ENCODE data around the gene ZNF132.

Gene ZNF132

DNA sequence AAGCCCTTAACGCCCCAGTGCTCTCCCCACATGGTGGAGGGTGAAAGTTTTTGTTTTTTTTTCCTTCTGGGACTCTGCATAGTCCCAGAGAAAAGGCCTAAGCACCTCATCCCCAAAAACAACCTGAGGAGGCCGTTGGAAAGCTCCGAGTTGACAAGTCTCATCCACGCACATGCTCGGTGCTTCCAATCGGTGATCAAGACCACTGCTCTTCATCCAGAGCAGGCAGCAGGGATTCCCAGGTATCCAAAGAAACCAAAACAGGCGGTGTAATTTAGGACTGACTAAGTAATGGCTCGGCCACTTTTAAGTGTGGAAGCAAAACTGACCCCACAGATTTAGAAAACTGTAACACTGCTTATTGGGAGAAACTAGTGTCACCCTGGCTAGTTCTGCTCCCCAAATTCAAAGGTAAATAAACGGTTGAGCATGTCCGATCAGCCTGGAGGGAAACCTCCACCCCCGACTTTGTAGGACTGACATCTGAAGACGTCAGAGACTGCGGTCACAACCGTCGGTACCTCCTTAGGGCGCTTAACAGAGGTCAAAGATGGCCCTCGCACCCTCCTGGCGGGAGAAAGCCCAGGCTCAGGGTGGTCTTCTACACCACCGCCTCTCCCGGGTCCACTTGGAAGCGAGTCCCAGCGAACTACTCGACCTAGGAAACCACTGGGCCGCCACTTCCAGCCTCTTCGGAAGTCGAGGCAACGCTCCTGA lies 35.2 kb upstream of the ZNF132 start:
- H3K9me3 ChIP-seq (ENCODE audit: control insufficient read depth, low read length) = no peaks in the 10 kb centered on the region
- H3K4ac ChIP-seq (ENCODE audit: low read depth in 1 of 2, low read length in 2 of 2) = peak overlapping the region in 1 of 2 experiments; percentile 24
- WGBS = 35% methylated on average over 26 of the region's 27 CpGs
- peaks cover 28% of the 10 kb centered on the region for H3K79me1 ChIP-seq (replicated peaks; ENCODE audit: low read length, poor library complexity, severe bottlenecking)
- no peak overlapping the region for H4K91ac ChIP-seq (ENCODE audit: low read length)
- DNase-seq = no peak
- H2BK5ac ChIP-seq (ENCODE audit: low read depth, low read length, poor library complexity, severe bottlenecking) = peak overlapping the region; percentile 36
- peak overlapping the region; percentile 70 to 82 for H2BK12ac ChIP-seq (ENCODE audit: low read length in 2 of 2)
- peak overlapping the region; percentile 60 to 91 for H3K4me3 ChIP-seq (ENCODE audit: insufficient read depth in 1 of 2, low read depth in 1 of 2, low read length in 2 of 2)
- H2BK15ac ChIP-seq (ENCODE audit: low read depth, poor library complexity, severe bottlenecking) = no peak overlapping the region
- peaks cover 48 to 60% of the 10 kb centered on the region in 2 experiments for H3K36me3 ChIP-seq (ENCODE audit: control insufficient read depth in 1 of 2, insufficient read depth in 2 of 2, low read depth in 1 of 2, low read length in 2 of 2)
- H3K23ac ChIP-seq (ENCODE audit: low read length in 2 of 2) = no peak overlapping the region
- H2AK5ac ChIP-seq (ENCODE audit: low read length, severe bottlenecking) = no peak overlapping the region
- H3K4me2 ChIP-seq (ENCODE audit: low read length, poor library complexity, severe bottlenecking) = peak overlapping the region; percentile 83
- peak overlapping the region; percentile 69 for H4K8ac ChIP-seq (ENCODE audit: low read length)
- H3K4me1 ChIP-seq (ENCODE audit: control insufficient read depth, insufficient read depth, low read depth, low read length) = peaks cover 30% of the 10 kb centered on the region
- no peak overlapping the region for H3K14ac ChIP-seq (ENCODE audit: low read length in 2 of 2)
- H3K18ac ChIP-seq (ENCODE audit: low read depth in 1 of 2, low read length in 2 of 2) = peak overlapping the region; percentile 44 to 71
- H2AFZ ChIP-seq (ENCODE audit: low read depth, low read length) = no peak overlapping the region
- H2BK120ac ChIP-seq (ENCODE audit: low read depth, low read length) = no peak overlapping the region
- H3K27ac ChIP-seq (ENCODE audit: low read length, poor library complexity, severe bottlenecking) = peak overlapping the region; percentile 93
- no peaks in the 10 kb centered on the region for H3K27me3 ChIP-seq (ENCODE audit: control insufficient read depth in 1 of 2, insufficient read depth in 1 of 2, low read length in 2 of 2)
- peak overlapping the region; percentile 97 for H3K9ac ChIP-seq (ENCODE audit: low read length)

DNA sequence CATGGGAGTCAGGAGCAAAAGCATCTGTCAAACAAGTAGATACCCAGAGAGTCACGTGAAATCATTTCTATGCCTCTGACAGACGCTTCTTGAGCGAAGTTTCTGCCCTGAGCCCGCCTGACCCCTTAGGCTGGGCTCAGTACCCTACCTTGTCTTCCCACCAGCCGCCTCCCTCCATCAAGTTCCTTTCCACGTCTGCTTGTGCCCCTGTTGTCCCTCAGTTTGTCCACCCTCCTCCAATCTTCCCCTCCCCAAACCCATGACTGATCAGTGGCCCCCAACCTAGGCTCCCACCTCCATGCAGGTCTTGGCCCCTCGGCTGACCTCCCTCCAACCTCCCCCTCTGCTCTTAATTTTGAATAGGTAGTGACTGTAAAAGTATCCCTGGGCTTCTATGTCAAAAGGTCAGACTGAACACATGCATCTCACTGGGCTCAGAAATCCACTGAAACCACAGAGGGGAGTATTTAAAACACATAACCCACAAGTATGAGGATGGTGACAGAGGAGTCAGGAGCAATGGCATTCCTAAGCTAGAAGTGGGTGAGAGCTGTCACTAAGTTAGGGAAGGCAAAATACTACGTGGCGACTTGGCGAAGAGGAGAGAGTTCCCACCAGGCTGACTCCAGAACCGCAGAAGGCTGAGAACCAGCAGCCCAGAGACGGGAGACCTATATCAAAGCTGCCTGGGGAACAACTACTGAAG lies 34.5 kb upstream of the ZNF132 start:
- Histone ChIP-seq H3K36me3 (ENCODE audit: control insufficient read depth in 1 of 2, insufficient read depth in 2 of 2, low read depth in 1 of 2, low read length in 2 of 2) (peaks cover 51 to 60% of the 10 kb centered on the region in 2 experiments), H3K27me3 (ENCODE audit: control insufficient read depth in 1 of 2, insufficient read depth in 1 of 2, low read length in 2 of 2) (no peaks in the 10 kb centered on the region), H2BK15ac (ENCODE audit: low read depth, poor library complexity, severe bottlenecking) (no peak overlapping the region), H2BK12ac (ENCODE audit: low read length in 2 of 2) (no peak overlapping the region), H3K14ac (ENCODE audit: low read length in 2 of 2) (peak overlapping the region in 1 of 2 experiments; percentile 49), H3K4ac (ENCODE audit: low read depth in 1 of 2, low read length in 2 of 2) (no peak overlapping the region), H4K91ac (ENCODE audit: low read length) (no peak overlapping the region), H3K4me3 (ENCODE audit: insufficient read depth in 1 of 2, low read depth in 1 of 2, low read length in 2 of 2) (peak overlapping the region; percentile 23 to 91), H2BK5ac (ENCODE audit: low read depth, low read length, poor library complexity, severe bottlenecking) (no peak overlapping the region), H2AFZ (ENCODE audit: low read depth, low read length) (no peak overlapping the region), H3K4me1 (ENCODE audit: control insufficient read depth, insufficient read depth, low read depth, low read length) (peaks cover 30% of the 10 kb centered on the region), H3K9ac (ENCODE audit: low read length) (peak overlapping the region; percentile 97), H3K4me2 (ENCODE audit: low read length, poor library complexity, severe bottlenecking) (no peak overlapping the region), H3K23ac (ENCODE audit: low read length in 2 of 2) (no peak overlapping the region), H3K18ac (ENCODE audit: low read depth in 1 of 2, low read length in 2 of 2) (no peak overlapping the region), H4K8ac (ENCODE audit: low read length) (no peak overlapping the region), H3K79me1 (replicated peaks; ENCODE audit: low read length, poor library complexity, severe bottlenecking) (peaks cover 33% of the 10 kb centered on the region), H2BK120ac (ENCODE audit: low read depth, low read length) (no peak overlapping the region), H3K9me3 (ENCODE audit: control insufficient read depth, low read length) (no peaks in the 10 kb centered on the region), H2AK5ac (ENCODE audit: low read length, severe bottlenecking) (no peak overlapping the region), H3K27ac (ENCODE audit: low read length, poor library complexity, severe bottlenecking) (peak overlapping the region; percentile 93)
- 90% methylated on average over 12 of the region's 12 CpGs for WGBS
- peak; percentile 91 for DNase-seq

DNA sequence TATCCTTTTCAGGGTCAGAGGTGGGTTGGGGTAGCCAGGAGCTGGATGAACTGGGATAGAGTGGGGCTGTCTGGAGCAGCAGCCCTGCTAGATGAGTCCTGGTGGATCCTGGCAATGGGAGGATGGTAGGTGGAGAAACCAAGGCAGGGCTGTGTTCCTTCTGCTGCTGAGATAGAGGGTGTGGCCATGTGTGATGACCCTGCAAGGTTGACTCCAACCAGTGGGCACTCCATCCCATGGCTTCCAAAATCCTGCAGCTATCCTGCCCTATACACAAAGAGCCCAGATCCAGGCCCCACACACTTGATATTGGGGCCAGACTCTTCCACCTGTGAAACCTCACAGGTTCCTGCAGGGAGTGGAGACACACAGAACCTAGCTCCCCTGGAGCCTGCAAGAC lies 33.8 kb upstream of the ZNF132 start:
- DNase-seq = no peak
- Histone ChIP-seq H2BK5ac (ENCODE audit: low read depth, low read length, poor library complexity, severe bottlenecking) (no peak overlapping the region), H3K9ac (ENCODE audit: low read length) (peak overlapping the region; percentile 97), H2AFZ (ENCODE audit: low read depth, low read length) (no peak overlapping the region), H4K91ac (ENCODE audit: low read length) (no peak overlapping the region), H4K8ac (ENCODE audit: low read length) (no peak overlapping the region), H3K23ac (ENCODE audit: low read length in 2 of 2) (no peak overlapping the region), H3K79me1 (replicated peaks; ENCODE audit: low read length, poor library complexity, severe bottlenecking) (peaks cover 38% of the 10 kb centered on the region), H3K27me3 (ENCODE audit: control insufficient read depth in 1 of 2, insufficient read depth in 1 of 2, low read length in 2 of 2) (no peaks in the 10 kb centered on the region), H3K18ac (ENCODE audit: low read depth in 1 of 2, low read length in 2 of 2) (no peak overlapping the region), H3K36me3 (ENCODE audit: control insufficient read depth in 1 of 2, insufficient read depth in 2 of 2, low read depth in 1 of 2, low read length in 2 of 2) (peaks cover 47 to 59% of the 10 kb centered on the region in 2 experiments), H3K9me3 (ENCODE audit: control insufficient read depth, low read length) (no peaks in the 10 kb centered on the region), H3K27ac (ENCODE audit: low read length, poor library complexity, severe bottlenecking) (no peak overlapping the region), H2BK120ac (ENCODE audit: low read depth, low read length) (no peak overlapping the region), H2AK5ac (ENCODE audit: low read length, severe bottlenecking) (no peak overlapping the region), H2BK15ac (ENCODE audit: low read depth, poor library complexity, severe bottlenecking) (no peak overlapping the region), H3K4ac (ENCODE audit: low read depth in 1 of 2, low read length in 2 of 2) (no peak overlapping the region), H3K4me1 (ENCODE audit: control insufficient read depth, insufficient read depth, low read depth, low read length) (peaks cover 34% of the 10 kb centered on the region), H3K4me3 (ENCODE audit: insufficient read depth in 1 of 2, low read depth in 1 of 2, low read length in 2 of 2) (no peak overlapping the region), H3K4me2 (ENCODE audit: low read length, poor library complexity, severe bottlenecking) (no peak overlapping the region), H2BK12ac (ENCODE audit: low read length in 2 of 2) (no peak overlapping the region), H3K14ac (ENCODE audit: low read length in 2 of 2) (no peak overlapping the region)

DNA sequence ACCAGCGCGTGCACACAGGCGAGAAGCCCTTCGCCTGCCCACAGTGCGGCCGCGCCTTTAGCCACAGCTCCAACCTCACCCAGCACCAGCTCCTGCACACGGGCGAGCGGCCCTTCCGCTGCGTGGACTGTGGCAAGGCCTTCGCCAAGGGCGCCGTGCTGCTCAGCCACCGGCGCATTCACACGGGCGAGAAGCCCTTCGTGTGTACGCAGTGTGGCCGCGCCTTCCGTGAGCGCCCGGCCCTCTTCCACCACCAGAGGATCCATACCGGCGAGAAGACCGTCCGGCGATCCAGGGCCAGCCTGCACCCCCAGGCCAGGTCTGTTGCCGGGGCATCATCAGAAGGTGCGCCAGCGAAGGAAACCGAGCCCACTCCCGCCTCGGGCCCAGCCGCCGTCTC lies 31.8 kb upstream of the ZNF132 start:
- Histone ChIP-seq H2BK12ac (ENCODE audit: low read length in 2 of 2) (no peak overlapping the region), H2BK5ac (ENCODE audit: low read depth, low read length, poor library complexity, severe bottlenecking) (no peak overlapping the region), H3K4me2 (ENCODE audit: low read length, poor library complexity, severe bottlenecking) (no peak overlapping the region), H3K27me3 (ENCODE audit: control insufficient read depth in 1 of 2, insufficient read depth in 1 of 2, low read length in 2 of 2) (no peaks in the 10 kb centered on the region), H3K4ac (ENCODE audit: low read depth in 1 of 2, low read length in 2 of 2) (no peak overlapping the region), H3K14ac (ENCODE audit: low read length in 2 of 2) (no peak overlapping the region), H3K9ac (ENCODE audit: low read length) (no peak overlapping the region), H2AK5ac (ENCODE audit: low read length, severe bottlenecking) (no peak overlapping the region), H3K18ac (ENCODE audit: low read depth in 1 of 2, low read length in 2 of 2) (no peak overlapping the region), H3K79me1 (replicated peaks; ENCODE audit: low read length, poor library complexity, severe bottlenecking) (peaks cover 42% of the 10 kb centered on the region), H3K4me1 (ENCODE audit: control insufficient read depth, insufficient read depth, low read depth, low read length) (peaks cover 37% of the 10 kb centered on the region), H3K9me3 (ENCODE audit: control insufficient read depth, low read length) (no peaks in the 10 kb centered on the region), H2BK120ac (ENCODE audit: low read depth, low read length) (no peak overlapping the region), H2BK15ac (ENCODE audit: low read depth, poor library complexity, severe bottlenecking) (no peak overlapping the region), H4K91ac (ENCODE audit: low read length) (no peak overlapping the region), H3K23ac (ENCODE audit: low read length in 2 of 2) (no peak overlapping the region), H3K27ac (ENCODE audit: low read length, poor library complexity, severe bottlenecking) (no peak overlapping the region), H3K36me3 (ENCODE audit: control insufficient read depth in 1 of 2, insufficient read depth in 2 of 2, low read depth in 1 of 2, low read length in 2 of 2) (peaks cover 40 to 46% of the 10 kb centered on the region in 2 experiments), H4K8ac (ENCODE audit: low read length) (no peak overlapping the region), H3K4me3 (ENCODE audit: insufficient read depth in 1 of 2, low read depth in 1 of 2, low read length in 2 of 2) (no peak overlapping the region), H2AFZ (ENCODE audit: low read depth, low read length) (no peak overlapping the region)
- DNase-seq = no peak
- 98% methylated on average over 39 of the region's 39 CpGs for WGBS

All from mesenchymal stem cell (in vitro differentiated cells and primary cell).